Natural killer cell (primary cell): Measurements from ENCODE around the gene TLL1. TPM values are rescaled to one million over a fixed set of nuclear protein-coding genes. Genes with fewer than 3 reads are reported as not detected.

ENCODE experiments used
- ATAC-seq, 3 donors: fragments of 150-1000 bp in 2 of 3; fragments of 200-7000 bp in 1 of 3; cut with Tn5 transposase; 1 replicate in 1 of 3; 2 replicates in 2 of 3; pipeline ENCODE4 v1.10.0; 2021; ENCODE audit warnings: mild to moderate bottlenecking in 2 of 3, moderate library complexity in 2 of 3
- DNase-seq, 2 donors: peaks; one replicate each; pipeline versions ENCODE4 v3.0.0 to v3.0.0-alpha.2; 2013 to 2021; ENCODE audit warnings: mixed read lengths in 1 of 2
- H3K27ac ChIP-seq: one replicate; pipeline ENCODE4 v1.5.1; 2013; ENCODE audit warnings: mild to moderate bottlenecking, low read length
- H3K27me3 ChIP-seq: one replicate; pipeline ENCODE4 v1.6.1; 2013; ENCODE audit warnings: low read length; ENCODE audit not compliant: control insufficient read depth, insufficient read depth
- H3K36me3 ChIP-seq: one replicate; pipeline ENCODE4 v1.6.1; 2013; ENCODE audit warnings: low read length; ENCODE audit not compliant: control insufficient read depth, insufficient read depth
- H3K4me1 ChIP-seq: one replicate; pipeline ENCODE4 v1.6.1; 2013; ENCODE audit warnings: low read length; ENCODE audit not compliant: control insufficient read depth, insufficient read depth
- H3K4me3 ChIP-seq: one replicate; pipeline ENCODE4 v1.5.1; 2013; ENCODE audit warnings: low read length
- H3K9me3 ChIP-seq: one replicate; pipeline ENCODE4 v1.6.1; 2013; ENCODE audit warnings: low read length; ENCODE audit not compliant: control insufficient read depth, insufficient read depth
- H3K27ac Mint-ChIP-seq, 2 donors: one replicate each; pipeline ENCODE4 v1.8.0; 2022; ENCODE audit warnings: mild to moderate bottlenecking in 2 of 2, mixed read lengths in 2 of 2, moderate library complexity in 1 of 2
- H3K27me3 Mint-ChIP-seq, 2 donors: one replicate each; pipeline ENCODE4 v1.8.0; 2022; ENCODE audit warnings: low read depth in 2 of 2, mixed read lengths in 2 of 2
- H3K36me3 Mint-ChIP-seq: one replicate; pipeline ENCODE4 v1.8.0; 2022; ENCODE audit warnings: mixed read lengths
- H3K4me1 Mint-ChIP-seq, 2 donors: one replicate each; pipeline ENCODE4 v1.8.0; 2022; ENCODE audit warnings: mixed read lengths in 2 of 2
- H3K4me3 Mint-ChIP-seq: one replicate; pipeline ENCODE4 v1.8.0; 2022; ENCODE audit warnings: mild to moderate bottlenecking, moderate library complexity, mixed read lengths
- H3K9me3 Mint-ChIP-seq, 2 donors: one replicate each; pipeline ENCODE4 v1.8.0; 2022; ENCODE audit warnings: mixed read lengths in 2 of 2
- CTCF ChIP-seq: fragments of 200-600 bp; IDR thresholded peaks from one replicate; pipeline ENCODE4 v1.8.0; 2022; ENCODE audit warnings: antibody characterized with exemption
- WGBS: methylation state at CpG from one replicate; pipeline ENCODE4 v1.1.7; 2013; ENCODE audit warnings: missing lambda C conversion rate; ENCODE audit not compliant: insufficient coverage; 5-methylcytosine and 5-hydroxymethylcytosine counted together
- intact Hi-C: fragments of 100-400 bp; cut with micrococcal nuclease; formaldehyde crosslinking; loops from one replicate; pipeline ENCODE4 v1.14.2; 2022
- total RNA-seq, 4 donors: library from RNA; stranded (reverse); fragments of 120-200 nt in 1 of 4; gene quantifications; one replicate each; pipeline versions ENCODE4 v1.2.3 to v1.2.4, GENCODE V29; 2013 to 2022

The TLL1 gene
- total RNA-seq, 3 donors from 2014 or later (not counting 1 experiment from before 2014, with no cell fraction given) = not detected

DNA sequence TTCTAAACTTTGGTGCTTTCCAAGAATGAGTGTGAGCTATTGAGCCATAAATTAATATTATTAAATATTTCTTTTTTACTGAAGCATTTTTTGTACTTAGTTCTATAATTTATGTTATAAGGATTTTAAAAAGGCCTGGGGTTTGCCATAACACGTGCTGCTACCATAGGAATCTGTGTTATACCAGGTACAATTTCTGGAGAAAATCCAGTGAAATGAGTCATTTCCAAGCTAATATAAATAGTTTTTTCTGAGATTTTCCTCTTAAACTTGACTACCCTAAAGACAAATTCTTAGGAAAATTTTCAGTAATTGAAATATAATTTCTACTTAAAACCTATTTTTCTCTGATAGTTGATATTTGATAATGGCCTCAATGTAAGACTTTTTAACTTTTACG lies 130.8 kb downstream of the TLL1 start:
- Mint-ChIP-seq H3K27ac (no peak overlapping the region), H3K27me3 (no peaks in the 10 kb centered on the region), H3K4me3 (no peak overlapping the region), H3K36me3 (no peaks in the 10 kb centered on the region), H3K9me3 (peaks cover 7 to 9% of the 10 kb centered on the region in 2 donors), H3K4me1 (no peaks in the 10 kb centered on the region)
- Histone ChIP-seq H3K27me3 (no peaks in the 10 kb centered on the region), H3K4me3 (no peak overlapping the region), H3K27ac (no peak overlapping the region), H3K36me3 (no peaks in the 10 kb centered on the region), H3K9me3 (no peaks in the 10 kb centered on the region), H3K4me1 (no peaks in the 10 kb centered on the region)
- intact Hi-C loops = no loop called here
- ATAC-seq (no peak), DNase-seq (no peak)
- no peak for TF ChIP-seq CTCF
- 68% methylated on average over 2 of the region's 2 CpGs for whole genome bisulfite sequencing

- Mint-ChIP-seq H3K4me1 (no peaks in the 10 kb centered on the region), H3K4me3 (no peak overlapping the region), H3K27me3 (no peaks in the 10 kb centered on the region), H3K27ac (no peak overlapping the region), H3K9me3 (peaks cover 7 to 9% of the 10 kb centered on the region in 2 donors), H3K36me3 (no peaks in the 10 kb centered on the region)
- 82% methylated on average over 2 of the region's 2 CpGs for WGBS
- Histone ChIP-seq H3K4me3 (no peak overlapping the region), H3K4me1 (no peaks in the 10 kb centered on the region), H3K27ac (no peak overlapping the region), H3K27me3 (no peaks in the 10 kb centered on the region), H3K9me3 (no peaks in the 10 kb centered on the region), H3K36me3 (no peaks in the 10 kb centered on the region)
- intact Hi-C loops = no loop called here
- DNase-seq = no peak
- ATAC-seq = no peak
- TF ChIP-seq CTCF = no peak
Measured at GRCh38 chr4:166006217-166006616, 133.2 kb downstream of the TLL1 start.

GRCh38 chr4:166008510-166008909 lies 135.5 kb downstream of the TLL1 start:
- H3K27me3 Mint-ChIP-seq = no peaks in the 10 kb centered on the region
- 83% methylated on average over 1 of the region's 1 CpG for WGBS

More at GRCh38 chr4:166008510-166008909, 135.5 kb downstream of the TLL1 start:
- Mint-ChIP-seq H3K9me3 (peaks cover 7 to 9% of the 10 kb centered on the region in 2 donors), H3K4me1 (no peaks in the 10 kb centered on the region), H3K4me3 (no peak overlapping the region), H3K27ac (no peak overlapping the region), H3K36me3 (no peaks in the 10 kb centered on the region)
- ATAC-seq (no peak), DNase-seq (no peak)
- no peaks in the 10 kb centered on the region for H3K9me3 ChIP-seq
- TF ChIP-seq CTCF = no peak
- no peak overlapping the region for H3K27ac ChIP-seq
- intact Hi-C loops = no loop called here
- no peaks in the 10 kb centered on the region for H3K36me3 ChIP-seq
- no peaks in the 10 kb centered on the region for H3K4me1 ChIP-seq
- H3K27me3 ChIP-seq = no peaks in the 10 kb centered on the region
- H3K4me3 ChIP-seq = no peak overlapping the region
